Astrocyte of the cerebellum (primary cell): ENCODE data around the gene GLIS1.
"Not testable (repeated sequence)": the region's sequence is repeated elsewhere in the genome, so short reads cannot be mapped to it uniquely, and the experiment has no call there.

Experiments
- DNase-seq: peaks from one replicate; pipeline ENCODE4 v3.0.0-alpha.2; 2011; ENCODE audit warnings: low read depth
- H3K4me3 ChIP-seq: 2 replicates; pipeline ENCODE4 v1.5.1; 2011; ENCODE audit warnings: mild to moderate bottlenecking, low read depth, low read length, moderate library complexity
- CTCF ChIP-seq: IDR thresholded peaks from 2 replicates; pipeline ENCODE4 v1.5.1; 2012; ENCODE audit warnings: low read length, low read depth, moderate library complexity, mild to moderate bottlenecking; ENCODE audit errors: missing control alignments
- in situ Hi-C: cut with HindIII; loops from 2 replicates; pipeline ENCODE4 v1.10.0; 2017; ENCODE audit warnings: low sequenced_read_pairs

Gene GLIS1

GRCh38 chr1:53558739-53559315, 180.1 kb downstream of the GLIS1 start:
- in situ Hi-C loops: no loop called here

GRCh38 chr1:53557830-53558738, 180.9 kb downstream of the GLIS1 start:
- no peak for TF ChIP-seq CTCF
- in situ Hi-C loops: no loop called here
- no peak for DNase-seq
- H3K4me3 ChIP-seq: no peak overlapping the region

More at GRCh38 chr1:53558739-53559315, 180.1 kb downstream of the GLIS1 start:
- DNase-seq: no peak
- no peak for TF ChIP-seq CTCF
- no peak overlapping the region for H3K4me3 ChIP-seq

GRCh38 chr1:53557369-53557768, 181.6 kb downstream of the GLIS1 start:
- in situ Hi-C loops: no loop called here

GRCh38 chr1:53556657-53557227, 182.2 kb downstream of the GLIS1 start:
- in situ Hi-C loops: no loop called here
- DNase-seq: no peak
- no peak for TF ChIP-seq CTCF
- H3K4me3 ChIP-seq: no peak overlapping the region

More at GRCh38 chr1:53557369-53557768, 181.6 kb downstream of the GLIS1 start:
- DNase-seq: no peak
- no peak for TF ChIP-seq CTCF
- H3K4me3 ChIP-seq: no peak overlapping the region

- in situ Hi-C loops, DNase-seq: not testable (repeated sequence)
Measured at GRCh38 chr1:53555620-53556326, 183.2 kb downstream of the GLIS1 start.

GRCh38 chr1:53554592-53555305, 184.2 kb downstream of the GLIS1 start:
- H3K4me3 ChIP-seq: no peak overlapping the region
- no peak for DNase-seq
- TF ChIP-seq CTCF: no peak
- in situ Hi-C loops: no loop called here

More at GRCh38 chr1:53555620-53556326, 183.2 kb downstream of the GLIS1 start:
- H3K4me3 ChIP-seq: not testable (repeated sequence)
